Measurements from ENCODE around the gene AMPH. TPM values are rescaled to one million over a fixed set of nuclear protein-coding genes. Genes with fewer than 3 reads are reported as not detected.

AMPH gene
- total RNA-seq, 1 experiment from 2014 or later = not detected

DNA sequence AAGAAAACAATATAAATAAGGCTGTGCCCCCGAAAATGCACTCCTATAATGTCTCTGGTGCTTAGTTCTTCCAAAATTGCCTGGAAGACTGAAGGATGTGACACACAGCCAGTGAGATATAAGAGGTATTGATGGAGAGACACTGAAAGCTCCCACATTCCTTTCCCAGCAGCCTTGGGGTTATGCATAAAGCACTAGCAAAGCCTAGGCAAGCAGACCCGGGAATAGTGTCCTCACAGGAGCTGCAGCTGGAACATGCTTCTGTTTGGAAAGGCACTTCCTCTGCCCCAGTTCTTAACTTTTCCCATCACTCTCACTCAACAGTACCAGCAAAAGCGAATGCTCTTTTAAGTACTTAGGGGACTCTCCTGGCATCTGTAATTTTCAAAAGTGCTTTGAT is 178.0 kb downstream of the AMPH start:
- Histone ChIP-seq H2AFZ (ENCODE audit: low read depth, low read length, poor library complexity, severe bottlenecking) (no peak overlapping the region), H3K79me2 (ENCODE audit: insufficient read depth, low read length) (no peaks in the 10 kb centered on the region), H3K27me3 (ENCODE audit: insufficient read depth, low read length) (peaks cover 47% of the 10 kb centered on the region; the same call in 1 of the 2 replicates), H3K4me2 (ENCODE audit: low read length) (no peak overlapping the region), H3K9ac (ENCODE audit: low read length) (no peak overlapping the region), H3K36me3 (ENCODE audit: control insufficient read depth in 1 of 2, insufficient read depth in 2 of 2, low read length in 2 of 2) (no peaks in the 10 kb centered on the region), H3K4me1 (ENCODE audit: control insufficient read depth in 1 of 2, insufficient read depth in 2 of 2, low read length in 2 of 2) (no peaks in the 10 kb centered on the region), H3K9me3 (ENCODE audit: control insufficient read depth in 1 of 2, insufficient read depth in 1 of 2, low read depth in 1 of 2, low read length in 2 of 2) (no peaks in the 10 kb centered on the region), H3K4me3 (replicated peaks in 1 of 2; ENCODE audit: low read depth in 1 of 2, low read length in 2 of 2) (no peak overlapping the region), H4K20me1 (ENCODE audit: insufficient read depth) (no peaks in the 10 kb centered on the region), H3K9me2 (ENCODE audit: insufficient read depth) (no peaks in the 10 kb centered on the region), H3K27ac (ENCODE audit: low read depth, low read length) (no peak overlapping the region)
- CTCF ChIA-PET = no interaction called here
- ATAC-seq (no peak), DNase-seq (ENCODE audit: low read depth, low spot score) (no peak)
- no TSS peak for BruUV-seq (replicated peaks)
- POLR2A ChIA-PET = no interaction called here
- RAD21 ChIA-PET (ENCODE audit: low non-redundant PET in 1 of 2, low total read pairs in 2 of 2, uncharacterized antibody in 2 of 2, unreplicated experiment in 2 of 2) = no interaction called here
- TF ChIP-seq EZH2phosphoT487 (IDR thresholded peaks at IDR 0.05; ENCODE audit: borderline replicate concordance) (no peak), ZFX (IDR thresholded peaks at IDR 0.05) (no peak), CEBPB (IDR thresholded peaks at IDR 0.05; ENCODE audit: low read depth) (no peak), EZH2 (IDR thresholded peaks at IDR 0.05) (no peak), RAD21 (IDR thresholded peaks at IDR 0.05; ENCODE audit: low read depth) (no peak), EGR1 (IDR thresholded peaks at IDR 0.05; ENCODE audit: low read depth) (no peak), YY1 (IDR thresholded peaks at IDR 0.05; ENCODE audit: extremely low read depth, insufficient replicate concordance, low read depth, low read length) (no peak), SP1 (IDR thresholded peaks at IDR 0.05; ENCODE audit: low read depth) (no peak), TCF7L2 (IDR thresholded peaks at IDR 0.05; ENCODE audit: borderline replicate concordance, extremely low read depth, insufficient read depth, insufficient read length) (no peak), MAX (IDR thresholded peaks at IDR 0.05) (no peak), SRF (IDR thresholded peaks at IDR 0.05; ENCODE audit: low read depth) (no peak), POLR2A (IDR thresholded peaks at IDR 0.05; ENCODE audit: borderline replicate concordance, extremely low read depth, insufficient read depth, insufficient read length) (no peak)
- TF ChIP-seq, protein P1, sequence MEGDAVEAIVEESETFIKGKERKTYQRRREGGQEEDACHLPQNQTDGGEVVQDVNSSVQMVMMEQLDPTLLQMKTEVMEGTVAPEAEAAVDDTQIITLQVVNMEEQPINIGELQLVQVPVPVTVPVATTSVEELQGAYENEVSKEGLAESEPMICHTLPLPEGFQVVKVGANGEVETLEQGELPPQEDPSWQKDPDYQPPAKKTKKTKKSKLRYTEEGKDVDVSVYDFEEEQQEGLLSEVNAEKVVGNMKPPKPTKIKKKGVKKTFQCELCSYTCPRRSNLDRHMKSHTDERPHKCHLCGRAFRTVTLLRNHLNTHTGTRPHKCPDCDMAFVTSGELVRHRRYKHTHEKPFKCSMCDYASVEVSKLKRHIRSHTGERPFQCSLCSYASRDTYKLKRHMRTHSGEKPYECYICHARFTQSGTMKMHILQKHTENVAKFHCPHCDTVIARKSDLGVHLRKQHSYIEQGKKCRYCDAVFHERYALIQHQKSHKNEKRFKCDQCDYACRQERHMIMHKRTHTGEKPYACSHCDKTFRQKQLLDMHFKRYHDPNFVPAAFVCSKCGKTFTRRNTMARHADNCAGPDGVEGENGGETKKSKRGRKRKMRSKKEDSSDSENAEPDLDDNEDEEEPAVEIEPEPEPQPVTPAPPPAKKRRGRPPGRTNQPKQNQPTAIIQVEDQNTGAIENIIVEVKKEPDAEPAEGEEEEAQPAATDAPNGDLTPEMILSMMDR (IDR thresholded peaks at IDR 0.05 in 2 of 3, conservative IDR thresholded peaks at IDR 0.05 in 1 of 3; ENCODE audit: borderline replicate concordance in 1 of 3, insufficient read depth in 1 of 3, low read depth in 2 of 3, low read length in 2 of 3) = no peak
- intact Hi-C loops (cut with micrococcal nuclease) = loop anchor here (5.0 kb wide), 1 partner anchor 209 kb away; no protein-coding TSS in a partner anchor

Measured in HCT116 (cell line).